Measurements from ENCODE around the gene PTTG1IP.
"Not testable (repeated sequence)": the region's sequence is repeated elsewhere in the genome, so short reads cannot be mapped to it uniquely, and the experiment has no call there.

Gene PTTG1IP, protein sequence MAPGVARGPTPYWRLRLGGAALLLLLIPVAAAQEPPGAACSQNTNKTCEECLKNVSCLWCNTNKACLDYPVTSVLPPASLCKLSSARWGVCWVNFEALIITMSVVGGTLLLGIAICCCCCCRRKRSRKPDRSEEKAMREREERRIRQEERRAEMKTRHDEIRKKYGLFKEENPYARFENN

DNA sequence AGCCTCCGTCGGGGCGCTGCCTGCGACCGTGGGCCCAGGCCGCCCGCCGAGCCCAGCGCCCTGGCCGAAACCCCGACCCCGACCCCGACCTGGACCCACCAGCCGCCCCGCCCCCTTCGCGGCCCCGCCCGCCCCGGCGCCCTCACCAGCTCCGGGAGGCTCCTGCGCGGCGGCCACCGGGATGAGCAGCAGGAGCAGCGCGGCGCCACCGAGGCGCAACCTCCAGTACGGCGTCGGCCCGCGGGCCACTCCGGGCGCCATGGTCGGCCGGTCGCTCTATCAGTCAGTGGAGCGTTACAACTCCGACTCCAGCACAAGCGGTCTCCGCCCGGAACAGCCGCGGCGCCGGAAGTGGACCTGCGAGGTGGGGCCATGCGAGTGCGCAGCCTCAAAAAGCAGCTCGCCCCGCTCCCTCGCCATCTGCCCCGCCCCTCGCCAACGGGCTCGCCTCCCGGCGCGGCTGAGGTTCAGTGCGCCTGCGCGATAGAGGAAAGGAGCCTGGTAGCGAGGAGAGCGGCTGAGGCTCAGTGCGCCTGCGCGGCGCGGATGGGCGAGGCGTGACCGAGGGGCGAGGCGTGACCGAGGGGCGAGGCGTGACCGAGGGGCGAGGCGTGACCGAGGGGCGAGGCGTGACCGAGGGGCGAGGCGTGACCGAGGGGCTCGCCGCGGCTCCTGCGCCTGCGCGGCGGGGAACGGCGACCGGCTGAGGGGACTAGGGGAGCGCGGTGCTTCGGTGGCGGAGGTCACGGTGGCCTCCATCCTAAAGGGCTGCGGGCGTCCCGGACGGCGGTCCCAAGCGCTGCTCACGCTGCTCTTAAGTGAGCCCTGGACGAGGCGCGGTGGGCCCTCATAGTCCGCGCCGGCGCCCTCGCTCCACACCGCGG lies at the start of gene PTTG1IP:
Gene PTTG1IP (minus strand): TSS at position 335 of the 884 bp plus-strand sequence. CDS start 74 bp downstream, at position 261.
- peak; percentile 99 for DNase-seq (ENCODE audit: low spot score)

DNA sequence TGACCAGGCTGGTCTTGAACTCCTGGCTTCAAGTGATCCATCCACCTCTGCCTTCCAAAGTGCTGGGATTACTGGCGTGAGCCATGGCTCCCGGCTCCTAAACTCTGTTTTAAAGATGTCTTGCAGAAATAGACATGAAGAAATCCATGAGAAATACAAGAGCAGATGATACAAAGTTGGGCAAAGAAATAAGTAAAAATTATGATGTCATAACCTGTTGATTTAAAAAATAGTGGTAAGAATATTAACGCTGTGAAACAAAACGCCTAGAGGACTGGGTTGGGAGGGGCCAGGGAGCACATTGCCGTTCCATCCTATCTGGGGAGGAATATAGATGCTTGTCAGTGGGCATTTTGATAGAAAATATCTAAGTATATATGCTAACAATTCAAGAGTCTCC lies 48.4 kb upstream of the PTTG1IP start:
- no peak for DNase-seq (ENCODE audit: low spot score)

DNA sequence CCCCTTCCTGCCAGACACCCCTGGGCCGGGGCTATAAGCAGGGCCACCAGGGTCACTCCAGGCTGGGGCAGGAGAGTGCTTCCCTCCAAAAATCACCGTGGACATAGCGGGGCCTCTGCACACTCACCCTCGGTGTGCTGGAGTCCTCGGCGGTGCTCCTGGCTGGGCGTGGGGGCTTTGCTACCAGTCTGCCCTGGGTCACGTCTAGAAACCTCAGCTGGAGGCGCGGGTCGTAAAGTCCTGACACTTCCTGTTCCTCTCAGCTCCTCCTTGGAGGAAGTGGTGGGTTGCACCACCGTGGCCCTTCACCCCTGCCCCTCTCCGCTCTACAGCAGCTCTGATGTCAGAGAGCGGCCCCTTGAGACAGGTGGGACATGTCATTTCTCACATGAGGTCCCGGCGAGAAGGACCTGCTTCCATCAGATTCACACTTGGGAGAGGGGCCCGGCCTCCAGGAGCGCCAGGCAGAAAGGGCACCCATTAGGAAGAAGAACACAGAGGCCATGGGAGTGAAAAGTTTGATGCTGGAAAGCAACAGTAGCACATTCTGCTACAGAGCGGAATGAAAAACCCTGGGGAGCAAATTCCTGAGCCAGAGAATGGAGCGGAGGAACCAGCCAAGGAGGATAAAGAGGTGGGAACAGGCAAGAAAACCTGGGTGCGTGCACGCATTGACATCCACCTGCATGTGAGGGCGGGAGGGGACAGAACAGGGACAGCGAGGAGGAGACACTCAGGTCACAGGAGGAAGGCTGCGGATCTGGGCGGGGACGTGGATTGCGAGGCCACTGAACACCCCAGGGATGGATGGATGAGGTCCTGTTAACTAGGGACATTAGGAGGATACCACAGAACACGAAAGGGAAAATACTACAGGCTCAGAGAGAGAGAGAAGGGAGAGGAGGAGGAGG lies 47.5 kb upstream of the PTTG1IP start, which contains the start of gene ITGB2:
Gene ITGB2 (minus strand): TSS at position 206 of the 911 bp plus-strand sequence. CDS start 10,117 bp downstream, outside the sequence.
- peak; percentile 84 for DNase-seq (ENCODE audit: low spot score)

DNA sequence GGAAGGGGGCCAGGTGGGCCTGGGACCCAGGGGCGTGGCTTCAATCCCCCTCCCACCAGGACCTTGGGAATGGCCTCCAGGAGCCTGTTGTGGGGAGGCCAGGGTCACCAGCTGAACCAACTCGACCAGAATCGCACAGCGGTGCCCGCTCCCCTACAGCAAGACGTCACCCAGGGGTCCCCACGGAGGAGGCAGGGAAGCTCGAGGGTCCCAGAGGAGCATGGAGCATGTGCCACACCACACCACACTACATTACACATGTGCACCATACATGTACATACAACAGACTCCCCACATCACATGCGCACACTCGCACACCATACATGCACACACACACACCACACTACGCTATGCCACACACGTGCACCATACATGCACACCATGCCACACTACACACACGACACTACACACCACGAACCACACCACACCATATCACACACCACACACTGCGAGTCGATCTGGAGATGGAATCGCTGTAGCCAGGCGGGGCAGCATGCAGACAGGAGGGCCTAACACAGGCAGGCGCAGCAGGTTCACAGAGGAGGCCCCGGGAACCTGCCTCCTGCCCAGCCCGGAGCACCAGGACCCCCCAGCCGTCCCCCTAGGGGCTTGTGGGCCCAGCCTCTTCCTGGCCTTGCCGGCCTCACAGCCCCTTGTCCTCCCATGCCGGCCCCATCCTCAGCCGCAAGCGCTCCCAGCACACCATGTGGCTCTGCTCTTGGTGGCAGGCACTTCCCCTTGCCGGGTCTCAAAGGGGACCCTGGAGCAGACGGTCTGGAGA lies 46.6 kb upstream of the PTTG1IP start:
- no peak for DNase-seq (ENCODE audit: low spot score)

DNA sequence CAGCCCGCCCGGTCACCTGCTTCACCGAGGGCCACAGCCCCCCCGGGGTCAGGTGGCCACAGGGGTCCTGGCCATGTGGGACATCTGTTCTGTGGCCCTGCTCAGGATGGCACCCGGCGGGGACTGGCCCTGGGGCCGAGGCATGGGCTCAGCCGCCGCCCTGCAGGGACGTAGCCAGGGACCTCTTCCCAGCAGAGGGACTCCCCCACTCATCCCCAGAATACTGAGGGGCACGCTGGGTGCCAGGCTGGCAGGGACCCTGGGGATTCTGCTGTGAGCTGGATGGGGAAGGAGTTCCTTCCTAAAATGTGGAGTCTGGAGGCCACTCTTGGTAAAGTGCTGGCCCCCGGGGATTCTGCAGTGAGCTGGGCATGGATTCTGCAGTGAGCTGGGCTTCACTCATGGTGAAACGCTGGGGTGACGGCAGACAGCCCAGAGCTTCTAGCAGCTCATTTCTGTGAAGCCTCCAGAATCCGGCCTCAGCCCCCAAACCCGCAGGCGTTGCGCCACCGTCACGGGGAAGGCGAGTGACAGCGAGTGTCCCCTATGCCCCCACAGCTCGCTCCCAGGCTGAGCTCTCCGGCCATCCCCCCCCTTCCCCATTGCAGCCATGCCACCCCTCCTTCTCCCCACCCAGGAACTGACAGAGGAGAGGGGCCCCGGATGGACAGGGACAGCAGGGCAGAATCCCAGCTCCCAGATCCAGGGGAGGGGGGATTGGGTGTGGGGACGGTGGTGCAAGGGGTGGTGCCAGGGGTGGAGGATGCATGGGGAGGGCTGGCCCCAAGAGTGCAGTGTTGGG lies 45.8 kb upstream of the PTTG1IP start:
- DNase-seq (ENCODE audit: low spot score), result no peak

DNA sequence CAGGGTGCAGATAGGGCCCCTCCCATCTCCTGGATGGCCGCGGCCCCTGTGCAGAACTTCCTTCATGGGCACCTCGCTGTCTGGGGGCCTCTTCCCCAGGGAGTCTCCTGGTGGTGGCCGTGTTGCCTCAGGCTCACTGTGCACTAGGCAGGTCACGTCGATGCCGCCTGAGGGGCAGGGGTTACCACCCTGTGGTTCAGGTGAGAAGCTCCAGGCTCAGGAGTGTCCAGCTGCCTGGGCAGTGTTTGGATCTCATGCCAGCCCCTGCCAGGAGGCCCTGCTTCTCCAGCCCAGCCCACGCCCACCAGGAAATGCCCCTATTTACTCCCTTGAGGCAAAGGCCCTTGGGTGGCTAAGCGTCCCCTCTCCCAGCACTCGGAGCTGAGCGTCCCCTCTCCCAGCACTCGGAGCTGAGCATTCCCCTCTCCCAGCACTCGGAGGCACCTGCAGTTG lies 45.1 kb upstream of the PTTG1IP start:
- no peak for DNase-seq (ENCODE audit: low spot score)

DNA sequence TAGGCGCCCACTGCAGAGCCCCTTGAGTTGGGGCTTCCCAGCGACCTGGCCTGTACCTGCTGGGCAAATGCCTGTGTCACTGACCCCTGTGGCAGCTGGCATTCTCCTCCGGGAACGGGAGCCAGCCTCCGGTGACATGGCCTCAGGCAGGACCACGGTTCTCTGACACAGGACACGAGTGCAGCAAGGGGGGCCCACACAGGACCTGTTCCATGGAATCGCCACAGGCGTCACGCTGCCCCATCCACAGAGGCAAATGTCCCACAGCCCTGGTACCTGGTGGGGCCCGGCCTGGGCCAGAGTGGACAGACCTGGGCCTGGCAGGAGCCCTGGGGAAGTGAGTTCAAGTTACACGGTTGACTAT lies 44.6 kb upstream of the PTTG1IP start:
- no peak for DNase-seq (ENCODE audit: low spot score)

DNA sequence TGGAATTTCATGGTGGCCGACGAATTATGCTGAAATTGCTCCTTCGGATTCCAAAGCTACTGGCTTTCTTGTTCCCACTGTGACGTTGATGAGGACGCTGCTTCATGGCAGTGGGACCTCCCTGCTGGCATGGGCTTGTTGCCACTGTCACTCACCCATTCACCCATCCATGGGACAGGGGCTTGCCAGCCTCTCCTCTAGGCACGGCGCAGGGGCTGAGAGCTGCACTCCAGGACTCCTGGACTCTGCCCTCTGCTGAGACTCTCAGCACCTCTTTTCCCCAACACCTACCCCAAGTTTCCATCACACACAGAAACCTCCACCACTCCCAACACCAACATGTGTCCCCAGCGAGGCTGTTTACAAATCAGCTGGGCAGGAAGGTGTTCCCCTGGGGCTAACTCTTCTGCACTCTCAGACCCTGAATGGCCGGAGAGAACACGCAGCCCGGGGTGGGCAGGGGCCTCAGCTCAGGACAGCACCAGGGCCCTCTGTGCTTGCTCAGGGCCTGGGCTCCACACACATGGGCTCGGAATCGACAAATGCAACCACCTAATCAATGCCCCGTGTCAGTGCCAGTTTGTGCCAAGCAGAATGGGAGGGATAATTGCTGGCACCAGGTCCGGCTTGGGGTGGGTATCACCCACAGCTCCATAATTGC lies 44.1 kb upstream of the PTTG1IP start:
- DNase-seq (ENCODE audit: low spot score), result no peak

DNA sequence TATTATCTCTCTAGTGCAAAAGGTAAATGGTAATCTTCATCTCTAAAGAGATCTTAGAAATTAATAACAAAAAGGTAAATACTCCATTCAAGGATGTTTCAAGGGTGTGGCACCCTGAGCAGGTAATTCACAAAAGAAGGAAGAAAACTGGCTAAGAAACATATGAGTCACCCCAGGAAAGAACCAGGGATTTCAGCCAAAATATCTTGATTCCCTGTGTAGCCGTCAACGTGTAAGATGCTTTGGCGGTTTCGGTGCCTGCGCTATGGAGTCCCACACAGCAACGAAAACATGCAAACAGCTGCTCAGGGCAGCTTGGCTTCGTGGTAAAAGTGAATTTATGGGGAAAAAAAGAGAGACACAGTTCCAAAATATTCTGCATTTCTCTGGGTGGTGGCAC lies 43.5 kb upstream of the PTTG1IP start:
- DNase-seq (ENCODE audit: low spot score), result no peak

DNA sequence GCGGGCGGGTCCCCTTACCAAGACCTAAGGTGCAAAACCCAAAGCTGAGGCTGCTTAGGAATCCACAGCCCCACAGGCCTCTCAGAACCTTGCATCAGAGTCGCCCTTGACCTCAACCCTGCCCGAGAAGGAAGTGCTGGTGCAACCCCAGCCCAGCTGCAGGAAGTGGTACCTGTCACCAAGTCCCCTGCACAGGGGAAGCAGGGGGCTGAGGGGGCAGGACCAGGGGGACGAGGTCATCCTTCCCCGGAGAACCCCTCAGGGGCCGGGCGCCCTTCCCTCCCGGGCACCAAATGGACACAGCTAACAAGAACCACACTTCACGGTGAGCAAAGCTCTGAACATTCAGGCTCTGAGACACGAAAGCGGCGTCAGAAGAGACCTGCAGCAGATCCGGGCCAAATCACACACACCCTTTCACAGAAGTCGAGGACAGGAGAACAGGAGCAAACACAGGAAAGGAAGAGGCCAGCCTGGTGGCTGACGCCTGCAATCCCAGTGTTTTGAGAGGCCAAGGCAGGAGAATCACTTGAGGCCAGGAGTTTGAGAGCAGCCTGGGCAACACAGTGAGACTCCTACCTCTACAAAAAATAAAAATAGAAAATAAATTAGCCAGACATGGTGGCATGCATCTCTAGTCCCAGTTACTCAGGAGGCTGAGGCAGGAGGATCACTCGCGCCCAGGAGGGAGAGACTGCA lies 40.8 kb upstream of the PTTG1IP start:
- DNase-seq (ENCODE audit: low spot score), result peak; percentile 88

DNA sequence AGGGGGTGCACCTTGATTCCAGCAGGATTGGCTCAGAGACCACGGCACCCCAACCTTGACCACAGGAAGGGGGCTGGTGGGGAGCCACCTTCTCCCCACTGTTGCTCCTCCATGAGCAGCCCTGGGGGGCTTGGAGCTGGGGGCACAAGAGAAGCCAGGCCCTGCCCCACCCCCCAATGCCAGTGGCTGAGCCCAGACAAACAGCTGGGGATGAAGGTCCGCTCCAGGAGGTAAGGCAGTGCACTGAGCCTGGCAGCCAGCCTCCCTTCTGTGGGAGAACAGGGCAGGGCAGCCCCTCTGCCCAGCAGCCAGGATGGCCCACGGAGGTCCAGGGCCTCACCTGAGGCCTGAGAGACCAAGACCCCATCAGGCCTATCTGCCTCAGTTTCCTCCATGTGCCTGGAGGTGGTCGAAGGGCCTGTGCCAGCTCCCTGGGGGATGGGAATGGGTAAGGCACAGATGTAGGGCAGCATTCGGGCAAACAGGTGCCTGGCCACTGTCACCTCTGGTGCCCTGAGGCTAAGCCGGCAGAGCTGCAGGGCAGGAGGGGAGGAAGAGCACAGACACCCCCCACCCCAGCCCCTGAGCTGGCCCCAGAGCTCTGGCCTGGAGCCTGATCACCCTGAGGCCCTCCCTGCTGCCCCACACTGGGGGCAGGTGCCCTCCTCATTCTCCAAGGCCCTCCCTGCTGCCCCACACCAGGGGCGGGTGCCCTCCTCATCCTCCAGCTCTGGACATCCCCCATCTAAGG lies 40.1 kb upstream of the PTTG1IP start:
- no peak for DNase-seq (ENCODE audit: low spot score)

DNA sequence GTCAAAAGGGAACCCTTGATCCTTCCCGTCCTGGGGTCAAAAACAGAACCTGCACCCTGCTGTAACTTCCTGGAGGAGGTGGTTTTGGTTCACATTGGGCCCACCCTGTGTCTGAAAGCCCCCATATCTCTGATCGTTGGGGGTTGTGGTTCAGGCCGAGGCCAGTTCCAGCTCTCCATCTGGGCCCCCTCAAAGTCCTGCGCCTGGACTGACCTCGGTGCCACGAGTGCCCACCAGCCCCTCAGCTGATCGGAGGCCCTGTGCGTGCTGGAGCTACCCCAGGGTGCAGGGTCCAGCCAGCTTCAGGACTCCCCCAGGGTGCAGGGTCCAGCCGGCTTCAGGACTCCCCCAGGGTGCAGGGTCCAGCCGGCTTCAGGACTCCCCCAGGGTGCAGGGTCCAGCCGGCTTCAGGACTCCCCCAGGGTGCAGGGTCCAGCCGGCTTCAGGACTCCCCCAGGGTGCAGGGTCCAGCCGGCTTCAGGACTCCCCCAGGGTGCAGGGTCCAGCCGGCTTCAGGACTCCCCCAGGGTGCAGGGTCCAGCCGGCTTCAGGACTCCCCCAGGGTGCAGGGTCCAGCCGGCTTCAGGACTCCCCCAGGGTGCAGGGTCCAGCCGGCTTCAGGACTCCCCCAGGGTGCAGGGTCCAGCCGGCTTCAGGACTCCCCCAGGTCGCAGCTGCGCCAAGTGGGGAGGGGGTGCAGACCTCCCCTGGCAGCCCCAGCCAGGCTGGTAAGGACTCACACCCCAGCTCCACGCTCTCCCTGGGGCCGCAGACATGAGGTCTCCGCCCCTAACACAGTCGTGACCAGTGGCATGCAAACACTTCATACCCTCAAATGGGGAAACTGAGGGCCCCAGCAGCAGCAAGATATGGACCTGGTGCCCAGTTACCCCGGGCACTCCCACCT lies 39.3 kb upstream of the PTTG1IP start:
- DNase-seq (ENCODE audit: low spot score), result not testable (repeated sequence)

DNA sequence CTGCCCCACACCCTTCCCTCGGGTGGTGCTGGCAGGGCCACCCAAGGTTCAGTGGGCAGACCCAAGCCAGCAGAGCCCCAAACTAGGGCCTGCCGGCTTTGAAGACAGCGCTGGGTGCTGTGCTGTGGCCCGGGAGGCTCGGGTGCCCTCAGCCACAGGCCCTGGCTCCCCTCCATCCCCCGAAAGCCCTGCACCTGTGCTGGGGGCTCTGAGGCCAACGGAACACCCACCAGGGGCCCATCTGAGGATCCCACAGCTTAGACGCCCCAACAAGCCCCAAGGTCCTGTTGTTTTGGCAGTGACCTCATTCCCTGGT lies 38.6 kb upstream of the PTTG1IP start:
- no peak for DNase-seq (ENCODE audit: low spot score)

DNA sequence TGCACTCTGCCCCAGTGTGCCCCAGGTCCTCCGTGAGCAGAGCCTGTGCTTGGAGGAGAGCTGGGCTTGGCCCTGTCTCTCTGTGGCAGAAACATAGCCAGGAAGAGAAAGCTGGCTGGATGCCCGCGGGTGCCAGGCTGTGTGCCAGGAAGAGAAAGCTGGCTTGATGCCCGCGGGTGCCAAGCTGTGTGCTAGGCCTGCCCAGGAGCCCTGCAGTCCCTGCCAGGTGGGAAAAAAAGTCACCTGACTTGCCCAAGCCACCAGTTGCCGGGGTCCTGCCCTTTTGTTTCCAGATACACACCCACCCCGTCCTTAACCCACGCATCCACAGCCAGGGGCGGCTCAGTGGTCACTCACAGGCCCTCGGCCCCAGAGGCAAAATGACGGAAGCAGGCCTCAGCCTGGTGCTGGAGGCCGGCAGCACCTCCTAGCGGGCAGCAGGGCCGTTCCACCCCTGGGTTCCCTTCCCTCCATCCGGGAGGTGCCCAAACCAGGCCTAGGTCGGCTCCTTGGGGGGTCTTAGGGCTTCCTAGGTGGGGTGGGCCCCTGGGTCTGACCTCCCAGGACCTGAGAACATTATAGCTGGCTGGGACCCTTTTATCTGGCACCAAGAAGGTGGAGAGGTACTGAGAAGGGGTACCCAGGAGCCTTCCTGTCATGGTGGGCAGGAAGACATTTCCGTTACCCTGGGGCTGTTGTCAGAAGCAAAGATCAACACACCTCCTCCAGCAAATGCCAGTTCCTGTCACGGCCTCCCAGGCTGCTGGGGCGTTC lies 38.1 kb upstream of the PTTG1IP start:
- peak; percentile 76 for DNase-seq (ENCODE audit: low spot score)

DNA sequence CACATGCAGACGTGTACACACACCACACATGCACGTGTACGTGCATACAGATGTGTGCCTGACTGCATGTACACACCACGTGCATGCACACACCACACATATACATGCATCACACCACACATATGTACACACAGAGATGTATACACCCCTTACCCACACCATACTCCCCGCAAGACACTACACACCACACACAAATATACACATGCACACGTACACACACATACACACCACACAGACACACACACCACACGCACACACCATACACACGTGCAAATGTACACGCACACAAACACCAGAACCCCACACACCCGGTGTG lies 37.5 kb upstream of the PTTG1IP start:
- DNase-seq (ENCODE audit: low spot score), result no peak

DNA sequence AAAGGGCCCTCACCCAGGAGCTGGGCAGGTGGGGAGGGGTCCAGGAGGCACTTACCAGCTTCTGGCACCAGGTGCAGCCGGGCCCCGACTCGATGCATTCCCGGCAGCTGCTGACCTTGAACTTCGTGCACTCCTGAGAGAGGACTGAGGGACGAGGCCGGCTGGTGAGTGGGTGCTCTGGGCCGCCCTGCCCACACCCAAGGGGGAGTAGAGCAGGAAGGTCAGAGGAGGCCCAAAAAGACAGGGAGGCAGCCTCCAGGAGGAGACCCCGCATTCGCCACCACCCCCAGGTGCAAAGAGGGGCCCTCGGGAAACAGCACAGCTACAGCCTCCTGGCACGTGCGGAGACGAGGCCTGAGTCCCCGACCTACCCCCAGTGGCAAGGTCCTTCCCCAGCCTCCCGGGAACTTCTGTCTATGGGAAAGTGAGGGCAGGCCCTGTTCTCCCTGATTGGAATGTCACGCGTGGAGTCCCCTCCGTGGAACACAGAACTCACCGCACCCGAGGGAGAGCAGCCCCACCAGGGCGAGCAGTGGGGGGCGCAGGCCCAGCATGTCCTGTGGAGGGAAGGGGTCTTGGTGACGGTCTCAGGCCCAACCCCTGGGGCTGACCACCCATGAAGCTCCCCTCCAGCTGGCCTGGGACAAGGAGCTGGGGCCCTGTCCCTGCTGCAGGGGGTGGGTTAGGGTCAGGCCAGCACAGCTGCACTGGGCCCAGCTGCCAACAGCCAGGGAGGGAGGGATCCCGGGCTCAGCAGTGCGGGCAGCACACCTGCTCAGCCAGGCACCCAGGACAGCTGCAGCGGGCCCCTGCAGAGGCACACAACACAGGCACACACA lies 37.0 kb upstream of the PTTG1IP start:
- DNase-seq (ENCODE audit: low spot score), result no peak

Measured in activated CD4-positive, alpha-beta T cell treated with anti-CD3 and anti-CD28 coated beads, Interleukin-2, Interleukin-4, amounts not matched to agents 100 ng/mL and 50 ng/mL, durations not matched to agents 16 hours and 8 hours (primary cell).